OCI-LY7 (cell line): Measurements from ENCODE around the gene TBPL2.

ENCODE experiments used
- CTCF ChIP-seq: fragments of 200-600 bp; sonication (generic); conservative IDR thresholded peaks from 2 replicates; pipeline ENCODE4 v1.5.1; 2014; ENCODE audit warnings: mild to moderate bottlenecking, antibody characterized with exemption, low read length, moderate library complexity, mixed read lengths
- EZH2phosphoT487 ChIP-seq: fragments of 200-600 bp; sonication (generic); IDR thresholded peaks from 2 replicates; pipeline ENCODE4 v1.6.1; 2018; ENCODE audit warnings: low read depth, borderline replicate concordance, mild to moderate bottlenecking, mixed run types, antibody characterized with exemption, low read length, moderate library complexity, mixed read lengths

- TF ChIP-seq CTCF (no peak), EZH2phosphoT487 (no peak)
Measured at GRCh38 chr14:55441286-55441685, 870 bp upstream of the TBPL2 start.
